ENCODE measurements around the gene PIP.
"Not testable (repeated sequence)": the region's sequence is repeated elsewhere in the genome, so short reads cannot be mapped to it uniquely, and the experiment has no call there.

Gene PIP

GRCh38 chr7:143131781-143132180 lies at the start of gene PIP:
PIP (plus strand) TSS chr7:143132077; CDS start chr7:143132117, 40 bp downstream.
- DNase-seq = no peak

- DNase-seq = no peak
These were observed 46.8 kb upstream of the PIP start for GRCh38 chr7:143085109-143085508.

GRCh38 chr7:143085610-143086009 lies 46.3 kb upstream of the PIP start:
- DNase-seq = not testable (repeated sequence)

- not testable (repeated sequence) for DNase-seq
These were observed 43.2 kb upstream of the PIP start for GRCh38 chr7:143088549-143089231.

GRCh38 chr7:143096146-143096545 lies 35.7 kb upstream of the PIP start:
- no peak for DNase-seq

- DNase-seq = not testable (repeated sequence)
These were observed 32.3 kb upstream of the PIP start for GRCh38 chr7:143099579-143099978.

GRCh38 chr7:143104759-143105158 lies 27.1 kb upstream of the PIP start:
- no peak for DNase-seq

GRCh38 chr7:143108019-143108418 lies 23.9 kb upstream of the PIP start:
- DNase-seq = not testable (repeated sequence)

GRCh38 chr7:143117395-143117794 lies 14.5 kb upstream of the PIP start:
- DNase-seq = no peak

- DNase-seq = no peak
These were observed 11.0 kb upstream of the PIP start for GRCh38 chr7:143120691-143121405.

- DNase-seq = not testable (repeated sequence)
These were observed 8.6 kb upstream of the PIP start for GRCh38 chr7:143123326-143123725.

GRCh38 chr7:143126146-143126545 lies 5.7 kb upstream of the PIP start:
- no peak for DNase-seq

- DNase-seq = no peak
These were observed 2.8 kb upstream of the PIP start for GRCh38 chr7:143129051-143129450.

- no peak for DNase-seq
These were observed 2.4 kb upstream of the PIP start for GRCh38 chr7:143129477-143129876.

GRCh38 chr7:143130541-143130940 lies 1.3 kb upstream of the PIP start:
- DNase-seq = no peak

GRCh38 chr7:143147070-143147469 lies 15.2 kb downstream of the PIP start:
- no peak for DNase-seq

- no peak for DNase-seq
These were observed 16.2 kb downstream of the PIP start for GRCh38 chr7:143148050-143148449.

- DNase-seq = no peak
These were observed 16.8 kb downstream of the PIP start for GRCh38 chr7:143148651-143149050.

GRCh38 chr7:143150696-143151095 lies 18.8 kb downstream of the PIP start:
- DNase-seq = not testable (repeated sequence)

GRCh38 chr7:143158617-143159016 lies 26.7 kb downstream of the PIP start:
- DNase-seq = not testable (repeated sequence)

- DNase-seq = no peak
These were observed 39.8 kb downstream of the PIP start for GRCh38 chr7:143171697-143172096.

- no peak for DNase-seq
These were observed 40.5 kb downstream of the PIP start for GRCh38 chr7:143172354-143172753.

- no peak for DNase-seq
These were observed 44.3 kb downstream of the PIP start for GRCh38 chr7:143176128-143176527.

- DNase-seq = no peak
These were observed 45.7 kb downstream of the PIP start for GRCh38 chr7:143177374-143178119.

Data from stimulated activated CD4-positive, alpha-beta T cell treated with anti-CD3 and anti-CD28 coated beads, Interleukin-2, amount 100 ng/mL, for 24 hours (primary cell).